ENCODE results near the gene KIF2A. TPM values are rescaled to one million over a fixed set of nuclear protein-coding genes. Genes with fewer than 3 reads are reported as not detected.

KIF2A gene
- total RNA-seq, 1 donor from 2014 or later = 105 TPM

DNA sequence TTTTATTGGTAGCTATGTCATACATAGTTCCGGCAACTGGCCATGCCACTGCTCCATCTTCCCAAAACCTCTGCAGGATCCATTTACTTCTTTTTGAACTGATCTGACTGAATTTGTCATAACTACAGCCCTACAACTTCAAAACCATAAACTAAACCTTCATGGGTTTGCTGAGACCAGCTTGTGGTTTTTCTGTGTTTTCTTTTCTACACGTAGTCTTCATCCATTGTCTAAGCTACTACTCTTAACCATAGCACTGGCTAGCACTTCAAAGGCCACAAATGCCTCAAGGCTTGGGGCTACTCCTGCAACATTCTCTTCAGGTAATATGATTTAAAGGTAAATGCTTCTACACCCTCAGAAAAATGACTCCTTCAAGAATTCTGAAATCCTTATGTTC, 9.0 kb upstream of the KIF2A start:
- no peak for DNase-seq

DNA sequence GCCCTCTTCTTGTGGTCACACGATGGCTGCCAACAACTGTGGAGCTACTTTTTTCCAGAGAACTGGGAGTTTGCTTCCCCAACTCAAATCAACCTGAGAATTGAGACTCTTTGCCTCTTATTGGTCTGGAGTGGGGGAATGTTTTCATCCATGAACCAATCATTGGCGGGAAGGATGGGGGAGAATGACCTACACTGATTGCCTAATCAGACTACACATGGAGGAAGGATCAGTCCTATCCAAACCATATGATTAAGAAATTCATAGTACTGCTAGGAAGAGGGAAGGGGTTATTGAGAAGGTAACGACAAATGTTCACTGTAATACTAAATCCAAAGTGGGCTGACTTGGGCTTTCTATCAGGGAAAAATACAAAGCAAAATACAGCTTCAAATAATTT, 7.9 kb upstream of the KIF2A start:
- DNase-seq = no peak

DNA sequence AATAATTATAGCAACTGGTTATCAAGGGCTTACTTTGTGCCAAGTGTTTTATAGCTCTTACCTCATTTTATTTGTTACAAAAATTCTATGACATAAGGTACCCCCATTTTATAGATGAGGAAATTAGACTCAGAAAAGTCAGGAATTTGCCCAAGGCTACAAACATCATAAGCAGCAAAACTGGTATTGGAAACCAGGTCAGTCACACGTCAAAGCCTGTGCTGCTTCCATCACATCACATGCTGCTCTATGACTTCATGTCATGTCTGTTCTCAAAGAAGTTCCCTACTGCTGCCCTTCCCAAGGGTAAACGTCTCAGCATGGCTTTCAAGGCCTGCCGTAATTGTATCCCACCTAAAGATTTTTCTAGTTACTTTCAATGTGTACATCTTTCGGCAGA, 6.9 kb upstream of the KIF2A start:
- no peak for DNase-seq

DNA sequence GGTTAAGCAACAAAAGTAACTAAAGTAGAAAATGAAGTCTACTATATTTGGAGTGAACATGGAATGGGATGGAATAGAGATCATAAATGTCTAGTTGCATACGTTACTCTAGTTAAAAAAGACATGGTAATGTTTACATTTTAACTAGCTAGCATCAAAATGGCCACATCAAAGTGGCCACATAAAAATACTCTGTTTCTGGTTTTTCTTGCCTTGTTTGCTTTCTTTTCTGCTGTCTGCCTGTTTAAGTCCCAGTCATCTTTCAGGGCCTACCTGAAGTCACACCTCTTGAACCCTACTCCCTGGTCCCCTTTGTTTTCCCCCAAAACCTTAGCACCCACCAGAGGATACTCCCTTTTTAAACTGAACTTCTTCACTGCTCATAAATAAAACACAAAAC, 6.4 kb upstream of the KIF2A start:
- DNase-seq = no peak

DNA sequence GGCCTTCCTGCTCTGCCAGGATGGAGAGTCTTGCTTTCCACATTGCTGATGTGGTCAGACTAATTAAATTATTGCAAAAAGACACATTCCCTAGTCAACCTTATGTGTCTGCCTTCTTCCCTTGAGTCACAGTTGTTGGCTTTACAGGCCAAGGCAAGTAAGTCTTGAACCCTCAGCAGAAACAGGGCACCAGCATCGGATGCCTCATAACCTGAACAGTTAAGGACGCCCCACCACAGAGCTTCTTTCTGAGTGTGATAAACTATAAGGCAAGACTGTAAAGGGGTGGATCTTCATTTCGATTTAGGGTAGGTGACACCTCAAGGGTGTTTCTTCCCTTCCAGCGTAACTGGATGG, 670 bp upstream of the KIF2A start:
- DNase-seq = peak; percentile 6

DNA sequence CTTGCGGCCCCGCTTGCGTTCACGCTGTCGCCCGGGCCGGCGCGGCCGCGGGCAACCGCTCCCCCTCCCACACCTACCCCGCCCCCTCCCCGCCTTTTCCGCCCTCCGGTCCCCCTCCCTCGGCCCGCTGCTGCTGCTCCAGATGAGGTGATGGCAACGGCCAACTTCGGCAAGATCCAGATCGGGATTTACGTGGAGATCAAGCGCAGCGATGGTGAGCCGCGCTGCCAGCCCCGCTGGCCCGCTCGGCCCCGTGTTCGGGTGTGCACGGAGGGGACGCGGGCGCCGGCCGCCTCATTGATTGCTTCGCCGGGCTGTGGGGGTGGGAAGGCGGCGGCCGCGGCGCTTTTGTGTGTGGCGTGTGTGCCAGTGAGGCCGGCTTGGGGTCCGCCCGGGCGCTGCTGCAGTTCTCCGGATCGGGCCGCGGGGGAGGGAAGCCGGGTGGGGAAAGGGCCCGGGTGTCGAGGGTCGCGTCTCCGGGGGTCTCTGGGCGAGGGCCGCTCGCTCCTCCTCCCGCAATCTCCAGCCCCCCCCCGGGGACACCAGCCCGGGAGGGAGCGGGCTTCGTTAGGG, 403 bp downstream of the KIF2A start:
- peak; percentile 76 for DNase-seq

DNA sequence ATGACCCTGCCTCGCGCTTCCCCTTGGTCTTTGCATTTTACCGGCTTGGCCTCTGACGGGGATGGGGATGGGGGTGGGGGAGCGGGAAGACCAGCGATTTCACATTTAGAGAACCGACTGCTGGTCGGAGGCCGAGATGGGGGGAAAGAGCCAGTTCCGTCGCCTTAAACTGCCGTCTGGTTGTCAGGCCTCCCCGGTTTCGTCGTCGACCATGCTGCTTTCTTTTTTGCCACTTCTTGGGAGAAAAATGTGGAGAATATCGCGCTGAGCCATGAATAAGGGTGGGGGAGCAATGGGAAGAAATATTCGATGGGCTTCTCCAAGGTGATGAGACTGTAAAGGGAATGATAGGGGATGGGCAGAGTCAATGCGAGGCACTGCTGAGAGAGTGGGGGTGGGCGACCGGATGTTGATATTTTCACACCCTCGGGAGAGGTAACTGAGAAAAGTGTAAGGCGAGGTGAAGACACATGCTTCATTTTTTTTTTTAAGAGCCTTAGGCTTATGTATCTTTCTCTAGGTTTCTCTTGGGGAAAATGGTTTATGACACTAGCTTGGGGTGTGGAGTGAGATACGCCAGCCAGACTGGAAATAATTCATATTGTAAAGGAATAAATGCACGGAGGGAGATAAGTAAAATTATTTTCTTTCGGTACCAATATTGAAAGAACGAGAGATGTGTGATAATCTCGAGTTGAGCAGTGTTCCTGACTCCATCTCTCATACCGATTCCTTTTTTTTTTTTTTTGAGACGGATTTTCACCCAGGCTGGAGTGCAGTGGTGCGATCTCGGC, 1.1 kb downstream of the KIF2A start:
- DNase-seq = peak; percentile 50

DNA sequence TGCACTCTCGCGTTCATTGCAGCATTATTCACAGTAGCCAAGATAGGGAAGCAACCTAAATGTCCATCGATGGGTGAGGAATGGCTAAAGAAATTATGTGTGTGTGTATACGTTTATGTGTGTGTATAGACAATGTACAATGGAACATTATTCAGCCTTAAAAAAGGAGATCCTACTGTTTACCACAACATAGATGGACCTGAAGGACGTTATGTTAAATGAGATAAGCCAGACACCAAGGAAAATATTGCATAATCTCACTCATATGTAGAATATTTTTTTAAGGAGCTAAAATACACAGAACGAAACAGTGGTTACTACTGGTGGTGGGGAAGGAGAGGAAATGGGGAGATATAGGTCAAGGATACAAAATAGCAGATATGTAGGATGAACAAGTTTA, 2.4 kb downstream of the KIF2A start:
- no peak for DNase-seq

DNA sequence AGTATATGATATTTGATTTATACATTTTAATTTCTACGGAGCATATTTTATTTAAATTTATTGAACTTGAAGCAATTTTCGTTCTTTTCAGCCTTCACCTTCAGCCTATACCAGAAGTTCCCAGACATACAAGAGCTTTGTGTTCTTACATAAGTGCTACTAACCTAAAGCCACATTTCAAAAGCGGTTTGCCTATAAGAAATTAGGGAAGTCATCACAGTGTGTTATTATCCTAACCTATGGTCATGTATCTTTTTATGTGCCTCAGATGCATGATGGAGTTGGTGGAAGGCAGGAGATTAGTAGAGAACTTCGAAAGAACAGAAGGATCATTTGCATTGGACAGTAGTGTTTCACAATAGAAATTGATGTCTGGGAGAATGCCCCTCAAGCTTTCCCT, 3.1 kb downstream of the KIF2A start:
- no peak for DNase-seq

DNA sequence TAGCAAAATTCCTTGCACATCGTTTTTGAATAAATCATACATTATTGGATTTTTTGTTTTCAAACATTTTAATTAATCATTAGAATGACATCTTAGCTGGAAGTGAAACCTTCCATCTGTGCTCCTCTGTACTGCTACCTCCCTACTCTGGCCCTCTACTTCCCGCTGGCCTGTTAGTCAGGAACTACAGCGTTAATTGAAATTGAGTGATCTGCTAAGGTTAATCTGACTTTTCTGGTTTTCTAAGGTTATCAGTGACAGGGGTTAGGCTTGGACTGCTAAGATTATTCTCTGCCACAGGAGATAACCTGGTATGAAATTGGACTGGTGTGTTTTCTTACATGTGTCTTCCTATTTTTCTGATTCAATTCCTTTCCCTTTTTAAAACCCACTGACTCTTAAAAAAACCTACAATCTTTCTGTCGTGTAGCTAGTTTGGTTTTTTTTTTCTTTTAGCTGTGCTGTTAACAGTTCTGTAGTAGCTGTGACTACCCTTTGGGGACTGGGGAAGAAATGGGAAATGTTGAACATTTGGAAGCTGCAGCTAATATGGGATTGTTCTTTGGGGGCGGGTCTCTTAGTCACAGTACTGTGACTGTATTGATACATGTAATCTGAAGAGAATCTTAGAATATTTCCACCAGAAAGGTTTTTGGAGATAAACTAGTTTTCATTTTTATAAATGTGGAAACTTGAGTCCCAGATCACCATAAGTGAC, 4.6 kb downstream of the KIF2A start:
- no peak for DNase-seq

DNA sequence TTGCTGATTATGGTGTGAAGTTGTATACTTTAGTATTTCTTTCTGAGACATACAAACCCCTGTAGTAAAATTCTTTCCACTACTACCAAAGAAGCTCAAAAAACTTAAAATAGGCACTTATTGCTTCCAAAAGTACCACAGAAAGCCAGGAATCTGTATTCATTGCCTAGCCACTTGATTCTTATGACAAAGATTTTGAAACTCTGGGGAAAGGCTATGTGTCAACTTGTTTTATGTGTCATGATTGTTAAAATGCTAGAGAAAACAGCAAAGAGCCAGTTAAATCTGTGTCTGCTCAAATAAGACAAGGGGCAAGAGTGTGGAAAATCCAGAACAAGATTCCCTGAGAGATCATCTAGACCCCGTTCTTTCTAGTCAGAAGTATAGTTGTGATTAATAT, 6.0 kb downstream of the KIF2A start:
- no peak for DNase-seq

DNA sequence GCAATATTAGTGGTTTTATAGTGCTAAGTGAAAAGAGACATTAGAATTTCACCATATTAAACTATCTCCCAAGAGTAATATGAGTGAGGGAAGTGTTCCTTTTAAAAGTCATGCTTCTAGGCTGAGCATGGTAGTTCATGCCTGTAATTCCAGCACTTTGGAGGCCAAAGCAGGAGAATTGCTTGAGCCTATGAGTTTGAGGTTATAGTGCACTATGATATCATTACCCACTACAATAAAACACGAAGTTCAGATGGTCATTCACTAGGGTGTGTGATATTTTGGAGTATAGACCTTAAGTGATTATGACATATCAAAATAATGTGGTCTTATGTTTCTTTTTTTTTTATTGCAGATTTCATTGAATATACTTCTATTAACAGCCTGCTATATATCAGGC, 6.7 kb downstream of the KIF2A start:
- DNase-seq = no peak

DNA sequence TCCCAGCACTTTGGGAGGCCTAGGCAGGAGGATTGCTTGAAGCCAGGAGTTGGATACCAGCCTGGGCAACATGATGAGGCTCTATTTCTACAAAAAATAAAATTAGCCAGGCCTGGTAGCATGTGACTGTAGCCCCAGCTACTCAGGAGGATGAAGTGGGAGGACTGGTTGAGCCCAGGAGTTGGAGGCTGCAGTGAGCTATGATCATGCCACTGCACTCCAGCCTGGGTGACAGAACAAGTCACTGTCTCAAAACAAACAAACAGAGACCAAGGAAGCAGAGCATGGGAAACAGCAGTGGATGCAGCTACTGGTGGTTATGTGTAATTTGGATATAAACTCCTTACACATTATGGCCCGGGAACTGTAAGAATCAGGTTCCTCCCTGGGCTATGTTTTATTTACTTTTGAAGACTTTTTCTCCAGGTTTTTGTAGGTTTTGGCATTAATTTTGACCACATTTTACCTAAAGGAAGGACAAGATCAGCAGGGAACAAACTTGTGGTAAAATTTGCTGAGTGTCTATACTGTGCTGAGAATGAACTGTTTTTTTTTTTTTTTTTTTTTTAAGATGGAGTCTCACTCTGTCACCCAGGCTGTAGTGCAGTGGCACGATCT, 8.3 kb downstream of the KIF2A start:
- DNase-seq = no peak

DNA sequence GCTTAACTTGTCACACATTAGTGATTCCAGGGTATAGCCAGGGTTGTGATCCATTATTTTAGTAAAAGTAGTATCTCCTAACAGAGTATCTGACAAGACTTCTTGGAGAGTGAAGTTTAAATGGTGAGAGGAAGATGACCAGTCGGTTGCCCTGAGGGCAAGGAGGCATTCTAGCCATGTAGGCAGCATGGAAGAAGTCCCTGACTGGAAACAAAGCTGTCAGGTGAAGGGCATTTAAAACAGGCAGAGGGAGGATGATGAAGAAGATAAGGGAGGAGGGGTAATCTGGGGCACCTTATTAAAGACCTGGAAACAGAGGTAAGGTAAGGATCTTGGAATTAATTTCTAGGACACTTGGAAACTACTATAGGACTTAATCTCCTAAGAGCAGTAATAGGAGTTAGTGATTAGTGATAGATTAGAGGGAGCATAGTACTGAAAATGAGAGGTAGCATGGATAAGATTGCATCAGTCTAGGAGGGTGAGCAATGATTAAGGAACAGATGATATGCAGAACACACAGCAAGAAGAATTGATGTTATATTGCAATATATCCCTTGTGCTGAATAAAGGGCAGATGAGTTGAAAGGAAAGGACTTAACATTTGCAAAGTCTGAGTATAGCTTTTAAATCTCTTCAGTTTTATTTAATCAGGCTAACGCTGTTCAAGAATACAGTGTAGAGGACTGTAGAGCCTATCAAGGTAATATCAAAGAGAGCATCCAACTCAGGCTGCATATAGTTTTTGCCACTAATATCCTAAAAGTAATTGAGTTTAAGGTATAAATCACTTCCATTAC, 9.6 kb downstream of the KIF2A start:
- DNase-seq = no peak

DNA sequence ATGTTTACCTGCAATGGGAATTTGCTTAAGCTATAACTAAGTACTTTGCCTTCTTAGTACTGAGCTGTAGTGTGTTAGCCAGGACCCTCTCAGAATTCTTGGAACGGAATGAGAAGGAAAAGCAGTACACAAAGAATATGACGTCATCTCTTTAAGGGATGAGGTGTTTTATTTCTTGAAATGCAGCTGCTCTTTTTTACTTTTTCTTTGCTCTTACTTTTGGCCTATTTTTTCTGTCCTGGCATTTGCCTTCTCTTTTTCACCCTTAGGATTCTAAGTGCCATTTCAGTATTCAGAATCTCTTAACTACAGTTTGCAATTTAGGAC, 10.1 kb downstream of the KIF2A start:
- DNase-seq = no peak

DNA sequence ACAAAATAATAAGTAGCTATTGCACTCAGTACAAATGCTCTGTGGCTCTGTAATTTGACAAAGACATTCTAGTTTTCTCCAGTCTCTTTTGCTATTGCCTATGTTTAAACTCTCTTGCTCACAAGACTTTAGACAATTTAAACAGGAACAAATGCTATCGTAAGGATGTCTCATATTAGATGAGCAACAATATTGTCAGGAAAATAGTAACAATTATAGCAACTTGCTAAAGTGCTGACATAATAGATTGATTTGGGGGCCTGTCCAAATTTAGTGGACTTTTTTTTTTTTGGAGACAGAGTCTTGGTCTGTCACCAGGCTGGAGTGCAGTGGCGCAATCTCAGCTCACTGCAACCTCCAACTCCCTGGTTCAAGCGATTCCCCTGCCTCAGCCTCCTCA, 11.8 kb downstream of the KIF2A start:
- no peak for DNase-seq

DNA sequence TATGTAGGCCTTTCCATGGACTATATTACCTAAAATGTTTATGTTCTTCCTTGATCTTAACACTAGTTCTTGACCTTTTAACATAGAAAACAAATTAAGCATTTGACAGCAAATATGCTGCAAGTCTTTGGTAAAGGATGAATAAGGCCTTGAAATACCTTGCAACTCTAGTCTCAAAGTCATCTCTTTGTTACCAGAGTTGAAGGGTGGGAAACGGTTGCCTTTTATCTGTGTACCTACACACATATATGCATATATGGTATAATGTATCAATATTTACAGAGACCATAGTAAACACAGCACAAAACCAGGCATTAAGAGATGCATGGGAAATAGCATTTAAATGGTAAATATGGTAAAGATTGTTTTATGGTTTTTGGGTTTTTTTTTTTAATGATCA, 16.5 kb downstream of the KIF2A start:
- no peak for DNase-seq

DNA sequence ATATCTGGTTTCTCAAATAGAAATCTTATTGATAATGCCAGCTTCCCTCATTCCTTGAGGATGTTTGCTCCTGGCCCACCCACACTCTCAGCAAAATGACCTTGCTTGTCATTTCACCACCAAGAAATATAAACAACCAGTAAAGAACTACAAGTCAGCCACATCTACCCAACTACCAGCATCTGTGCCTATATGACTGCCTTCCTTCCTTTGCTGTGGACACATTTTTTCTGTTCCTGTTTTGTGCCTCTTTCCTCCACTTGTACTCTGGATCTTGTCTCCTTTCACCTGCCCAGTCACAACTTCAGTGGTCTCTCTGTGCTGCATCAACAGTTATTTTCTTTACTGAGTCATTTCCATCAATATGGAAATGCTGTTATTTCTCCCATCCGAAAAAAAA, 20.3 kb downstream of the KIF2A start:
- no peak for DNase-seq

DNA sequence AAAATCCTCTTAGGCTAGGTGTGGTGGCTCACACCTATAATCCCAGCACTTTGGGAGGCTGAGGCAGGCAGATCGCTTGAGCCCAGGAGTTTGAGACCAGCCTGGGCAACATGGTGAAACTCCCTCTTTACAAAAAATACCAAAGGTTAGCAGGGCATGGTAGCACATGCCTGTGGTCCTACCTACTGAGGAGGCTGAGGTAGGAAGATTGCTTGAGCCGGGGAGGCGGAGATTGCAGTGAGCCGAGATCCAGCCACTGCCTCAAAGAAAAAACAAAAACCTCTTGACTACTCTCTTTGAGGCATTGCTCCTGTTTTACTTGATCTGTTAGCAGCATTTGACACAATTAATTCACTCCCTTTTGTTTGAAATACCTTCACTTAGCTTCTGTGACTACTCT, 20.7 kb downstream of the KIF2A start:
- no peak for DNase-seq

DNA sequence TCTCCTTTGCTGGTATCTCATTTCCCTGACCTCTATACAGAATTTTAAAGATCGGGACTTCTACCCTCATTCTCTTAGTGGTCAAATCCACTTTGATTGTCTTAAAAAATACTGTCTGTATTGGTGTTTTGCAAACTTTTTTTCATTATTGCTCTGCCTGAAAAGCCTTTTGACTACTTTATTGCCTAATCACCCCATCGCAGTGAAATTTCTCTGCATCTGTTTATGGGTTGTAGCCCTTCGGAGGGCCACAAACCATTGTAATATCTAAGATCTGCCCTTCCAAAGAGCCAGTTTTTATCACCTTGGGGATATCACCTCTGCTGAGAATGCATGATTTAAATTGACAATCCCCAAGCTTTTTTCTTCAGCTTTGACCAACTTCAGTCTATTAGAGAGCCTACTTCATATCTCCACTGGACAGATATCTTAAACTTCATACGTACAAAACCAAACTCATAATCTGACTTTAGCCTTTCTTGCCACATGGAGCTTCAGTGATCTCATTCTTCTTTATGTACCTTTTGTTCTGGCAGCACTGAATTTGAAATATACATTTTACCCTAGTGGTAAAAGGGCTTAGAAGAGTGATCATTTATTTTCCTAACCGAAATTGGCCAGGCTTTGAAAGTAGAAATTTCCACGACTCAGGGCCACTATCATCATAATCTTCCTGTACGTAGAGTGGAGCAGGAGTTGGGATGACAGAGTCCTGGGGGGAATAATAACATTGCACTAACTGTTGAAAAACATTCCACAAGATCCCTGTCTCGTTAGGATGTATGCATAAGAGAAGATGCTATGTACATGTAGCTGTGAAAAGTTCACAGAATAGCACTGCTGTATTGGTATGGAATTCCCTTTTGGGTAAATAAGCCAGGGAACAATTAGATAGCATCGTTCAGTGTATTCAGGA, 21.4 kb downstream of the KIF2A start:
- no peak for DNase-seq

DNA sequence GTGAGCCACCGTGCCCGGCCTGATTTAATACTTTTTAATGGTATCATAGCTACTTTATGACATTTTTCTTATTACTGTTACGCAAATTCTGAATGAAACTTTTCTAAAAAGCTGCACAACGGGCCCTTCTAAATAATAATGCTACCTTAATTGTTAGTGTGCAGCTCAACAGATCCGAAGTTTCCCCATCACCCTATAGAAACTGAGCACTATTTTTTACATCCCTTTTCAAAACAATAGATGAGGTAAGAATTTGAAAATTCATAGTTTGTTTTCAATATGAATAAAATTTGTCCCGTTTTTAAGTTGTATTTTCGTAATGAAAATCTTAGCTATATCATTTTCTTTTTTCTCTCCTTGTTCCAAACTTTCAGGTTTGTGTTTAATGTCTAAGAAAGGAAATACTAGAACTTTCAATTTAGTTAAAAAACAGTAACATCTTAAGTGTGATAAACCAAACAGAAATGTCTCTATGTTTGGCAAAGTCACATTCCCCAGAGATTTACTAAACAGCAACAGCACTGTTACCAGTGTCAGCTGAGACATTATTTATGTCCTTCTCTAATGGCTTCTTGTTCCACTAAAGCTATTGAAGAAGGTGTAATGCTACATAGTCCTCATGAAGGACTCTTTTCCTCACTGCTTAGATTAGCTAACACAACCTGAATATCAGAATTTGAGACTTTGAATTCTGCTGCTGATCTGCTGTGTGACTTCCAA, 22.9 kb downstream of the KIF2A start:
- no peak for DNase-seq
